ENCODE measurements around the gene PGGT1B.

GRCh38 chr5:115169487-115170133 lies 93.1 kb downstream of the PGGT1B start, which contains the start of gene TRIM36:
- TF ChIP-seq ZNF77 (CRISPR knock-in tag; IDR thresholded peaks at IDR 0.05) (no peak), SMARCE1 (IDR thresholded peaks at IDR 0.05) (no peak), MEF2D (tag; conservative IDR thresholded peaks at IDR 0.05; ENCODE audit: low read depth) (no peak), TCF15 (CRISPR knock-in tag; IDR thresholded peaks at IDR 0.05) (no peak), RNF2 (IDR thresholded peaks at IDR 0.05) (no peak), TFE3 (CRISPR knock-in tag; IDR thresholded peaks at IDR 0.05) (no peak), KLF6 (CRISPR knock-in tag; IDR thresholded peaks at IDR 0.05; ENCODE audit: borderline replicate concordance) (no peak), TCF7L2 (IDR thresholded peaks at IDR 0.05; ENCODE audit: low read depth, low read length) (no peak), YY1 (IDR thresholded peaks at IDR 0.05; ENCODE audit: borderline replicate concordance in 1 of 3, control insufficient read depth in 1 of 3, extremely low read depth in 1 of 3, insufficient read depth in 3 of 3, insufficient read length in 1 of 3, insufficient replicate concordance in 2 of 3, low read depth in 1 of 3, low read length in 2 of 3) (peak in 1 of 3 experiments; percentile 31), PATZ1 (CRISPR knock-in tag; IDR thresholded peaks at IDR 0.05; ENCODE audit: borderline replicate concordance) (no peak), ZNF444 (CRISPR knock-in tag; IDR thresholded peaks at IDR 0.05) (no peak), NCOR1 (IDR thresholded peaks at IDR 0.05) (no peak)
